ENCODE results near the gene TRIM44. TPM values are rescaled to one million over a fixed set of nuclear protein-coding genes. Genes with fewer than 3 reads are reported as not detected.
A peak's percentile ranks its signal among the peaks of the same experiment; 100 is the strongest.
"Not testable (repeated sequence)": the region's sequence is repeated elsewhere in the genome, so short reads cannot be mapped to it uniquely, and the experiment has no call there.

The TRIM44 gene
- total RNA-seq, 1 donor from 2014 or later: 68.7 TPM

- no peaks in the 10 kb centered on the region for H3K36me3 Mint-ChIP-seq (ENCODE audit: low read depth)
- H3K27ac Mint-ChIP-seq (ENCODE audit: unreplicated experiment): no peak overlapping the region
- TF ChIP-seq, protein P1, sequence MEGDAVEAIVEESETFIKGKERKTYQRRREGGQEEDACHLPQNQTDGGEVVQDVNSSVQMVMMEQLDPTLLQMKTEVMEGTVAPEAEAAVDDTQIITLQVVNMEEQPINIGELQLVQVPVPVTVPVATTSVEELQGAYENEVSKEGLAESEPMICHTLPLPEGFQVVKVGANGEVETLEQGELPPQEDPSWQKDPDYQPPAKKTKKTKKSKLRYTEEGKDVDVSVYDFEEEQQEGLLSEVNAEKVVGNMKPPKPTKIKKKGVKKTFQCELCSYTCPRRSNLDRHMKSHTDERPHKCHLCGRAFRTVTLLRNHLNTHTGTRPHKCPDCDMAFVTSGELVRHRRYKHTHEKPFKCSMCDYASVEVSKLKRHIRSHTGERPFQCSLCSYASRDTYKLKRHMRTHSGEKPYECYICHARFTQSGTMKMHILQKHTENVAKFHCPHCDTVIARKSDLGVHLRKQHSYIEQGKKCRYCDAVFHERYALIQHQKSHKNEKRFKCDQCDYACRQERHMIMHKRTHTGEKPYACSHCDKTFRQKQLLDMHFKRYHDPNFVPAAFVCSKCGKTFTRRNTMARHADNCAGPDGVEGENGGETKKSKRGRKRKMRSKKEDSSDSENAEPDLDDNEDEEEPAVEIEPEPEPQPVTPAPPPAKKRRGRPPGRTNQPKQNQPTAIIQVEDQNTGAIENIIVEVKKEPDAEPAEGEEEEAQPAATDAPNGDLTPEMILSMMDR (IDR thresholded peaks at IDR 0.05): no peak
- DNase-seq (ENCODE audit: low spot score): no peak
- no peaks in the 10 kb centered on the region for H3K9me3 Mint-ChIP-seq (ENCODE audit: low read depth)
- H3K27me3 Mint-ChIP-seq (ENCODE audit: low read depth): no peaks in the 10 kb centered on the region
- H3K4me3 Mint-ChIP-seq (ENCODE audit: unreplicated experiment): no peak overlapping the region
- peaks cover 10% of the 10 kb centered on the region for H3K4me1 Mint-ChIP-seq (ENCODE audit: low read depth)
Measured at GRCh38 chr11:35826949-35827348, 164.4 kb downstream of the TRIM44 start.

DNA sequence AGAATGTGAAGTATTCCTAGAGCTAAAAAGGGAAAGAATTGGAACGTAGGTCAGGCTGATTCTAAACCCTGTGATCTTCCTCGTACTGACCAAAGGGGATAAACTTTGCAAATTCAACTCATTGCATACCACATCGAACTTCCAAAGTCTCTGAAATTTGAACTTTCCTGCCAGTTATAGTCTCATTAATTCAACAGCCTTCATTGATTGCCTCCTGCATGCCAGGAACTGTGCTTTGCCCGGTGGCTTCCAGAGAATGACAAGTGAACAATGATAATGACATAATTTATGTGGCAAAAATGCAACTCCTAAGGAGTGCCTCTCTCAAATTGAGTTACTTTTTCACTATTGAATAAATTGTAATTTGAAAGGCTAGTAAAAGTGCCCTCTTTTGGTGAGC lies 173.6 kb downstream of the TRIM44 start:
- no peak for DNase-seq (ENCODE audit: low spot score)
- Mint-ChIP-seq H3K4me3 (ENCODE audit: unreplicated experiment) (no peak overlapping the region), H3K27ac (ENCODE audit: unreplicated experiment) (no peak overlapping the region), H3K4me1 (ENCODE audit: low read depth) (peaks cover 7% of the 10 kb centered on the region), H3K36me3 (ENCODE audit: low read depth) (peaks cover 4% of the 10 kb centered on the region), H3K27me3 (ENCODE audit: low read depth) (no peaks in the 10 kb centered on the region), H3K9me3 (ENCODE audit: low read depth) (peaks cover 5% of the 10 kb centered on the region)
- TF ChIP-seq, protein P1 (IDR thresholded peaks at IDR 0.05): no peak

- Mint-ChIP-seq H3K36me3 (ENCODE audit: low read depth) (peaks cover 3% of the 10 kb centered on the region), H3K4me3 (ENCODE audit: unreplicated experiment) (no peak overlapping the region), H3K9me3 (ENCODE audit: low read depth) (peaks cover 5% of the 10 kb centered on the region), H3K4me1 (ENCODE audit: low read depth) (peaks cover 7% of the 10 kb centered on the region), H3K27ac (ENCODE audit: unreplicated experiment) (peak overlapping the region; percentile 45), H3K27me3 (ENCODE audit: low read depth) (peaks cover 3% of the 10 kb centered on the region)
- TF ChIP-seq, protein P1 (IDR thresholded peaks at IDR 0.05): no peak
- no peak for DNase-seq (ENCODE audit: low spot score)
Measured at GRCh38 chr11:35838071-35838470, 175.5 kb downstream of the TRIM44 start.

- not testable (repeated sequence) for H3K4me1 Mint-ChIP-seq (ENCODE audit: low read depth); DNase-seq (ENCODE audit: low spot score); H3K27ac Mint-ChIP-seq (ENCODE audit: unreplicated experiment); H3K9me3 Mint-ChIP-seq (ENCODE audit: low read depth); H3K4me3 Mint-ChIP-seq (ENCODE audit: unreplicated experiment); H3K36me3 Mint-ChIP-seq (ENCODE audit: low read depth); H3K27me3 Mint-ChIP-seq (ENCODE audit: low read depth)
Measured at GRCh38 chr11:35838697-35839367, 176.3 kb downstream of the TRIM44 start.

GRCh38 chr11:35839368-35840161 lies 177.0 kb downstream of the TRIM44 start:
- H3K27me3 Mint-ChIP-seq (ENCODE audit: low read depth): peaks cover 7% of the 10 kb centered on the region
- no peak for DNase-seq (ENCODE audit: low spot score)
- no peak overlapping the region for H3K4me3 Mint-ChIP-seq (ENCODE audit: unreplicated experiment)

More at GRCh38 chr11:35839368-35840161, 177.0 kb downstream of the TRIM44 start:
- Mint-ChIP-seq H3K27ac (ENCODE audit: unreplicated experiment) (no peak overlapping the region), H3K9me3 (ENCODE audit: low read depth) (peaks cover 5% of the 10 kb centered on the region), H3K4me1 (ENCODE audit: low read depth) (peaks cover 7% of the 10 kb centered on the region), H3K36me3 (ENCODE audit: low read depth) (peaks cover 1% of the 10 kb centered on the region)
- TF ChIP-seq, protein P1 (IDR thresholded peaks at IDR 0.05): no peak
